HepG2 (cell line): Measurements from ENCODE around the gene STK4. TPM values are rescaled to one million over a fixed set of nuclear protein-coding genes. Genes with fewer than 3 reads are reported as not detected.

Experiments used
- ARID5B ChIP-seq: IDR thresholded peaks from 2 replicates; pipeline ENCODE4 v1.4.0; 2020; ENCODE audit warnings: mild to moderate bottlenecking, missing genetic modification reagents
- CCDC6 ChIP-seq: sonication (generic); formaldehyde crosslinking; IDR thresholded peaks from 2 replicates; pipeline ENCODE4 v1.8.1; 2022; ENCODE audit warnings: mild to moderate bottlenecking, missing genetic modification reagents, moderate library complexity
- CSRNP2 ChIP-seq: sonication (generic); formaldehyde crosslinking; conservative IDR thresholded peaks from 2 replicates; pipeline ENCODE4 v1.8.0; 2022; ENCODE audit warnings: low read depth, missing genetic modification reagents
- CTCF ChIP-seq: sonication (generic); formaldehyde crosslinking; IDR thresholded peaks from 2 replicates; pipeline ENCODE4 v1.5.0; 2020; ENCODE audit warnings: mild to moderate bottlenecking, missing genetic modification reagents, moderate library complexity
- KDM2A ChIP-seq: sonication (generic); formaldehyde crosslinking; IDR thresholded peaks from 2 replicates; pipeline ENCODE4 v1.4.0; 2020; ENCODE audit warnings: low read depth, missing genetic modification reagents, borderline replicate concordance
- LBX2 ChIP-seq: sonication (generic); formaldehyde crosslinking; IDR thresholded peaks from 2 replicates; pipeline ENCODE4 v1.5.0; 2020; ENCODE audit warnings: missing genetic modification reagents, mild to moderate bottlenecking, borderline replicate concordance
- NR2F1 ChIP-seq, 2 experiments: fragments of 450-650 bp in 1 of 2; formaldehyde crosslinking in 1 of 2; IDR thresholded peaks; 2 replicates each; pipeline versions ENCODE4 v1.5.0 to v1.6.1; 2016 to 2020; ENCODE audit warnings: mild to moderate bottlenecking in 1 of 2, missing compliant biosample characterization in 1 of 2, missing genetic modification reagents in 1 of 2, moderate library complexity in 1 of 2
- NR2F6 ChIP-seq, 2 experiments: IDR thresholded peaks; 2 replicates each; pipeline ENCODE4 v1.6.1; 2016; ENCODE audit warnings: antibody characterized with exemption in 1 of 2, mild to moderate bottlenecking in 1 of 2
- PHF5A ChIP-seq: IDR thresholded peaks from one replicate; pipeline ENCODE4 v1.6.1; 2018; ENCODE audit warnings: low read depth, missing genetic modification reagents; ENCODE audit not compliant: unreplicated experiment
- PRMT3 ChIP-seq: sonication (generic); formaldehyde crosslinking; IDR thresholded peaks from 2 replicates; pipeline ENCODE4 v1.8.1; 2022; ENCODE audit warnings: low read depth, mild to moderate bottlenecking, moderate library complexity, missing genetic modification reagents, borderline replicate concordance
- XRCC5 ChIP-seq: fragments of 200-400 bp; formaldehyde crosslinking; optimal IDR thresholded peaks from 2 replicates; pipeline ENCODE3; 2017; ENCODE audit warnings: mild to moderate bottlenecking, low read length
- ZNF121 ChIP-seq: sonication (generic); formaldehyde crosslinking; IDR thresholded peaks from 2 replicates; pipeline ENCODE4 v1.5.0; 2020; ENCODE audit warnings: mild to moderate bottlenecking, missing genetic modification reagents
- ZNF253 ChIP-seq: sonication (generic); formaldehyde crosslinking; IDR thresholded peaks from 2 replicates; pipeline ENCODE4 v1.8.0; 2022; ENCODE audit warnings: mild to moderate bottlenecking, missing genetic modification reagents, borderline replicate concordance
- ZNF382 ChIP-seq: sonication (generic); formaldehyde crosslinking; IDR thresholded peaks from 2 replicates; pipeline ENCODE4 v1.5.0; 2020; ENCODE audit warnings: missing genetic modification reagents, mild to moderate bottlenecking, borderline replicate concordance
- ZNF513 ChIP-seq: sonication (generic); formaldehyde crosslinking; conservative IDR thresholded peaks from 2 replicates; pipeline ENCODE4 v1.5.0; 2020; ENCODE audit warnings: missing genetic modification reagents
- ZNF616 ChIP-seq: sonication (generic); formaldehyde crosslinking; IDR thresholded peaks from 2 replicates; pipeline ENCODE4 v1.5.0; 2020; ENCODE audit warnings: low read depth, mild to moderate bottlenecking, missing genetic modification reagents
- ZNF713 ChIP-seq: sonication (generic); formaldehyde crosslinking; IDR thresholded peaks from 2 replicates; pipeline ENCODE4 v1.4.0; 2020; ENCODE audit warnings: mild to moderate bottlenecking, missing genetic modification reagents
- ZNF720 ChIP-seq: sonication (generic); formaldehyde crosslinking; IDR thresholded peaks from 2 replicates; pipeline ENCODE4 v1.4.0; 2020; ENCODE audit warnings: missing genetic modification reagents
- ZSCAN20 ChIP-seq: sonication (generic); formaldehyde crosslinking; IDR thresholded peaks from 2 replicates; pipeline ENCODE4 v1.4.0; 2020; ENCODE audit warnings: missing genetic modification reagents, mild to moderate bottlenecking, borderline replicate concordance
- polyA plus RNA-seq, 8 experiments: library from polyadenylated mRNA; depleted of rRNA in 3 of 8; stranded (reverse) in 7 of 8; unstranded in 1 of 8; fragments of >200 nt; fragmentation: Illumina TruSeq in 4 of 8; extraction: Trizol in 4 of 8; gene quantifications; 2 replicates each; pipeline versions ENCODE4 v1.2.1 to v1.2.3, GENCODE V29; 2011 to 2016; ENCODE audit warnings: low read depth in 4 of 8, missing spikeins in 1 of 8, mixed read lengths in 1 of 8; ENCODE audit not compliant: insufficient read depth in 1 of 8
- total RNA-seq, 5 experiments: library from RNA; depleted of rRNA; stranded (reverse); fragments of >200 nt; fragmentation: Illumina TruSeq; extraction: Trizol; gene quantifications; 2 replicates each; pipeline ENCODE4 v1.2.3, GENCODE V29; 2016; ENCODE audit warnings: low read depth in 1 of 5

Gene STK4
- total and polyA plus RNA-seq, 2 of the 13 experiments (the other 11 are each of a cell fraction or from before 2014, with no cell fraction given), result 25.6 to 38.3 TPM

- TF ChIP-seq ZNF713 (CRISPR knock-in tag), result no peak
- no peak for TF ChIP-seq ARID5B (CRISPR knock-in tag)
- no peak for TF ChIP-seq PRMT3 (CRISPR knock-in tag)
- no peak for TF ChIP-seq XRCC5
- no peak for TF ChIP-seq LBX2
- no peak for TF ChIP-seq ZNF720 (CRISPR knock-in tag)
- TF ChIP-seq PHF5A, result no peak
- TF ChIP-seq ZNF121 (CRISPR knock-in tag), result no peak
- TF ChIP-seq NR2F6 (IDR thresholded peaks at IDR 0.05), result peak; percentile 59; the same call in 1 of the 2 replicates
- TF ChIP-seq NR2F6 (CRISPR knock-in tag; IDR thresholded peaks at IDR 0.05), result peak; percentile 52; the same call in 1 of the 2 replicates
- TF ChIP-seq ZNF616, result no peak
- 0 out of 4 replicates have a peak, but pooled peaks of 1 of the 2 experiments have one; percentile 29 for TF ChIP-seq NR2F1 (CRISPR knock-in tag; IDR thresholded peaks at IDR 0.05)
- 0 out of 2 replicates have a peak, but pooled peaks have one; percentile 30 for TF ChIP-seq KDM2A (CRISPR knock-in tag)
- no peak for TF ChIP-seq CCDC6 (CRISPR knock-in tag)
- TF ChIP-seq ZNF382, result no peak
- TF ChIP-seq ZNF513 (CRISPR knock-in tag), result no peak
- TF ChIP-seq CTCF, result peak; percentile 47; the same call in 1 of the 2 replicates
- no peak for TF ChIP-seq ZSCAN20 (CRISPR knock-in tag)
- no peak for TF ChIP-seq CSRNP2 (CRISPR knock-in tag)
- TF ChIP-seq ZNF253 (CRISPR knock-in tag), result no peak
Measured at GRCh38 chr20:44942264-44942973, 23.9 kb upstream of the STK4 start (continued).
